ENCODE results near the gene UBASH3B.

DNA sequence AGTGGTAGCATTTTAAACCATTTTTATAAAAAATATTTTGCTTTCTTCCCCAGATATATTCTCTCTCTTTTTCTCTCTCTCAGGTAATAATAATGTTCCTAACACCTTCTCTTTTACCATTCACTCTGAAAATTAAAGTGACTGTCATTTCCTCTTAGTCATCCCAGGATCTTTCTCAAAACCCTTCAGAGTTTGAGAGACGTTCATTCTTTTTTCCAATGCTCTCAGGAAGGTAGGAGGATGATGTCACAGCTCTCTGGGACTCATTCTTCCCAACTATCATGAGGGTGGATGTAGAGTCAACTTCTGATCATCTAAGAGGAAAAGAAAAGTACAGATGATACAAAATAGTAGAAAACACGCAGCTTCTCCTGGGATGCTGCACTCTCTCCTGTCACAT is 122.6 kb downstream of the UBASH3B start:
- no peak for TF ChIP-seq CTCF (IDR thresholded peaks at IDR 0.05)
- TF ChIP-seq POLR2A (IDR thresholded peaks at IDR 0.05): no peak
